AG09309 (cell line): ENCODE data around the gene SLC26A1.
A peak's percentile ranks its signal among the peaks of the same experiment; 100 is the strongest.

Source experiments
- DNase-seq: peaks from one replicate; pipeline ENCODE4 v3.0.0-alpha.2; 2010; ENCODE audit warnings: low read depth
- H3K4me3 ChIP-seq: 2 replicates; pipeline ENCODE4 v1.5.1; 2011; ENCODE audit warnings: mild to moderate bottlenecking, low read depth, low read length, moderate library complexity; ENCODE audit not compliant: control insufficient read depth
- CTCF ChIP-seq: IDR thresholded peaks from 2 replicates; pipeline ENCODE4 v1.5.1; 2011; ENCODE audit warnings: mild to moderate bottlenecking, low read depth, low read length, inconsistent platforms; ENCODE audit not compliant: insufficient read depth, control insufficient read depth; ENCODE audit errors: missing control alignments

Gene SLC26A1

GRCh38 chr4:997375-998071 lies 4.3 kb upstream of the SLC26A1 start:
- TF ChIP-seq CTCF: no peak
- H3K4me3 ChIP-seq: no peak overlapping the region; the same call in none of the 2 replicates
- DNase-seq: no peak

GRCh38 chr4:996997-997374 lies 3.8 kb upstream of the SLC26A1 start:
- no peak overlapping the region; the same call in 1 of the 2 replicates for H3K4me3 ChIP-seq
- no peak for TF ChIP-seq CTCF
- no peak for DNase-seq

GRCh38 chr4:996030-996996 lies 3.1 kb upstream of the SLC26A1 start:
- no peak for DNase-seq
- TF ChIP-seq CTCF: no peak
- H3K4me3 ChIP-seq: no peak overlapping the region

GRCh38 chr4:995311-996026 lies 2.3 kb upstream of the SLC26A1 start:
- no peak for DNase-seq
- TF ChIP-seq CTCF: peak; percentile 3
- no peak overlapping the region for H3K4me3 ChIP-seq

- no peak for TF ChIP-seq CTCF
- H3K4me3 ChIP-seq: no peak overlapping the region
- no peak for DNase-seq
Measured at GRCh38 chr4:992297-993110, 700 bp downstream of the SLC26A1 start.
